BLaER1 (cell line): ENCODE data around the gene ATG9A.
A peak's percentile ranks its signal among the peaks of the same experiment; 100 is the strongest.

Source experiments
- H3K27ac ChIP-seq: shearing (Covaris generic); formaldehyde crosslinking; 2 replicates; pipeline ENCODE4 v1.8.1; 2022
- H3K27me3 ChIP-seq: shearing (Covaris generic); formaldehyde crosslinking; 2 replicates; pipeline ENCODE4 v1.8.1; 2022
- H3K36me3 ChIP-seq: shearing (Covaris generic); formaldehyde crosslinking; 2 replicates; pipeline ENCODE4 v1.8.1; 2022
- H3K4me1 ChIP-seq: shearing (Covaris generic); formaldehyde crosslinking; 2 replicates; pipeline ENCODE4 v1.8.1; 2022
- H3K4me2 ChIP-seq: shearing (Covaris generic); formaldehyde crosslinking; 2 replicates; pipeline ENCODE4 v1.8.1; 2022
- H3K4me3 ChIP-seq: shearing (Covaris generic); formaldehyde crosslinking; 2 replicates; pipeline ENCODE4 v1.8.1; 2022
- H3K9ac ChIP-seq: shearing (Covaris generic); formaldehyde crosslinking; 2 replicates; pipeline ENCODE4 v1.8.1; 2022
- H3K9me3 ChIP-seq: shearing (Covaris generic); formaldehyde crosslinking; 2 replicates; pipeline ENCODE4 v1.8.1; 2022
- H4K20me1 ChIP-seq: shearing (Covaris generic); formaldehyde crosslinking; 2 replicates; pipeline ENCODE4 v1.8.1; 2022
- Cebpa-rat ChIP-seq: shearing (Covaris generic); IDR thresholded peaks from 2 replicates; pipeline ENCODE4 v1.8.1; 2022

Gene ATG9A

DNA sequence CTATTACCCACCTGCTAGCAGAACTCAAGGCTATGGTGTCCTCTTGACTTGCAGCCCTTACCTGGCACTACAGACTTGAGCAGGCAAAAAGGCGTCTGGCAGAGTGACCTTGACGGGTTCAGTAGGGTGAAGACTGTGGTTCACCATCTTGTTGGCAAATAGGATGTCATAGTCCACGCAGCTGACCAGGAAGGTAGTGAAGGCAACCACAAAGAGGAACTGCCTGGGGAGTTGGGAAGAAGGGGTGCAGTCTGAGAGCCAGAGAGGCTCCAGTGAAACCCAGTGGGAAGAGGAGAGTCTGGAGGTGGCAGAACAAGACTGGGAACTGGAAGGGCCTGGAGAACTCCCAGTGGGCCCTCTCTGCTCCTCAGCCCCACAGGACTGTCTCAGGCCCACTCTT, 4.1 kb downstream of the ATG9A start:
- Histone ChIP-seq H3K36me3 (peaks cover 61% of the 10 kb centered on the region), H3K9ac (peak overlapping the region; percentile 18; the same call in 1 of the 2 replicates), H3K27me3 (no peaks in the 10 kb centered on the region), H3K9me3 (no peaks in the 10 kb centered on the region), H3K4me3 (no peak overlapping the region), H4K20me1 (peaks cover 64% of the 10 kb centered on the region), H3K4me1 (peaks cover 41% of the 10 kb centered on the region), H3K27ac (peak overlapping the region; percentile 28; the same call in 1 of the 2 replicates), H3K4me2 (peak overlapping the region; percentile 88)
- TF ChIP-seq Cebpa-rat: no peak

DNA sequence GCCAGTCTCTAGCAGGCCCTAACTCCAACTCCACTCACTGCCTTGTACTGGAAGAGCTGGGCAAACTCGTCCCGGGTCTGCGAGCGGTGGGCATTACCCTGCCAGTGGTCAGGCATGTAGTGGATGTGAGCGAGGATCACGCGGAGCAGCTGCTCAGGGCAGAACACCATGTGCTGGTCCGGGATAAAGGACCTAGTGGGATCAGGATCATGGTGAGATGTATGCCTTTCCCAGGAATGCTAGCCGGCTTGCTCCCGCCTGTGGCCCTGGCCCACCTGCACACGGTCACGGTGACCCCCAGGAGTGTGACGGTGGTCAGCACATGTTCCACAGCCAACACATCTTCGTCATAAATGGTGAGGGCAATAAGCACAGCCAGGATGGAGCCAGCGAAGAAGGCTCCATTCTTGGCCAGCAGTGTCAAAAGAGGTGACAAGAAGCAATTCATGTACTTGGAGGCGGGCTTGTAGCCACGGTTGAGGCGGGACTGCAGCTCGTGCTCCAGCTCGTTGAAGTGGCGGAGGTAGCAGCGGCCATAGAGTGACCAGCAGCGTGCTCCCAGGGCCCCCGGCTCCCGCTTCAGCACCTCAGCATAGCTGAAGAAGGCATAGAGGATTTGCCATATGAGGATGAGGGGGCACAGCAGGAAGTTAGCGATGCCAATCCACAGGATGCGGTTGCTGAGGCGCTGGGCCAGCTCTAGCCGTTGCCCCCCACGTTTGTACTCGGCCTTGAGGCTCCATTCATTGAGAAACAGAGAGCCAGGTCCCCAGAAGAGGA, 5.4 kb downstream of the ATG9A start:
- Histone ChIP-seq H3K4me1 (peaks cover 52% of the 10 kb centered on the region), H3K9me3 (no peaks in the 10 kb centered on the region), H3K36me3 (peaks cover 71% of the 10 kb centered on the region), H3K4me2 (no peak overlapping the region), H3K9ac (no peak overlapping the region), H3K4me3 (no peak overlapping the region), H3K27me3 (no peaks in the 10 kb centered on the region), H3K27ac (no peak overlapping the region), H4K20me1 (peaks cover 73% of the 10 kb centered on the region)
- TF ChIP-seq Cebpa-rat: no peak

DNA sequence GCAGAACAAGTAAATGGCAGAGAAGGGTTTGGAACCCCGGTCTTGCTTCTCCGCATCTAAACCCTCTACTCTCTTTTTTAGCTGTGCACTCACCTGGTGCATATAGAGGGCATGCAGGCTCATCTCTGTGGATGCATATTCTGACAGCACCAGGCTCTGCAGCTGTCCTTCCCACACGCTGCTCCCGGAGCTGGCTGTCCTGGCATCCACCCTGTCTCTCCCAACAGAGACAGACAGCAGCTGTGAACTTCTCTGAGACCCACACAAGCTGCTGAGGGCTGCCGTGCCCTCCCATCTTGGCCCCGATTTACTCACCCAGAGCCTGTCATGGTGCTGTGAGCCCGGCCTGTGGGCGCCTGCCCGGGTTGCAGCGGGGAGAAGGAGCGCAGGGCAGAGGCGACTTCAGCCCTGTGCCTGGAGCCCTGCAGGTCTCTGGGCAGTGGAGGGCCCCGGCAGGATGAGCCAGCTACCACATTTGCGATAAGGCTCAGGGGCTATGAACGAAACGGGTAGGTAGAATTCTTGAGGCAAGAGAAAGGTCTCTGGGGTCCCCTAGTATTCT, 7.4 kb downstream of the ATG9A start:
- H3K36me3 ChIP-seq: peaks cover 71% of the 10 kb centered on the region
- H3K27ac ChIP-seq: no peak overlapping the region
- peaks cover 60% of the 10 kb centered on the region for H4K20me1 ChIP-seq
- H3K4me2 ChIP-seq: no peak overlapping the region
- no peak overlapping the region for H3K9ac ChIP-seq
- no peaks in the 10 kb centered on the region for H3K9me3 ChIP-seq
- no peak for TF ChIP-seq Cebpa-rat
- peaks cover 53% of the 10 kb centered on the region for H3K4me1 ChIP-seq
- no peaks in the 10 kb centered on the region for H3K27me3 ChIP-seq
- H3K4me3 ChIP-seq: no peak overlapping the region

DNA sequence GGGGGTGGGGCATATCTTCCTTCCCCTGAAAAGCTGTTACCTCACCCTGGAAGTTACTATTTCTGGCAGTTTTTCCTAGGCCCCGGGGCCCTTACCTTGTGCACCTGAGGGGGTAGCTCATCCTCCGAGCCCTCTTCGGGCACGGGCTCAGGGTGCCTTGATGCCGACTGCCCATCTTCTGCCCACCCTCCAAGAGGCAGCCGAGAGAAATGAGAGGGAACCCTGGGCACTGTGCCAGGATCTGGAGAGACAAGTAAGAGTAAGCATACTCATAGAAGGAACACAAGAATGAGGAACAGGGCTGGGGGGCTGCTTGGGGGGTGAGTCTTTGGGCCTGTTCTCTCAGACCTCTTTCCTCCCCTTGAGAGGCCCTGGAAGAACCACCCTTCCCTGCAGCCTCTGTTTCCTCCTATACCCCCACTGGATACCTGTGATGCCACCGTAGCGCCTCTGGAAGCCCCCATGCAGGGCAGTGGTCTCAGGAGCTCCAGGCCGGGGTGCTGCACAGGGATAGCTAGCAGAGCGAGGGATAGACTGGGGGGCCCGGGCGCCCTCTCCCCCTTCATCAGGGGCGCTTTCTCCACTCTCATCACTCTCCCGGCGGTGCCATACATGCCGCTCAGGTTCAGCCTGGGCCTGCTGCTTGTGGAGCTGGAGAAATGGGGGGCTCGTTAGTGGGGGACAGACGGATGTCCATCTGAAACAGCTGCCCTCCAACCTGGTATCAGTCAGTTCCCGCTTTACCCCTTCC, 8.6 kb downstream of the ATG9A start:
- no peak for TF ChIP-seq Cebpa-rat
- Histone ChIP-seq H3K4me2 (no peak overlapping the region), H3K36me3 (peaks cover 73% of the 10 kb centered on the region), H3K4me1 (peaks cover 53% of the 10 kb centered on the region), H3K9ac (no peak overlapping the region), H4K20me1 (peaks cover 48% of the 10 kb centered on the region), H3K27ac (no peak overlapping the region), H3K9me3 (no peaks in the 10 kb centered on the region), H3K27me3 (no peaks in the 10 kb centered on the region), H3K4me3 (no peak overlapping the region)

DNA sequence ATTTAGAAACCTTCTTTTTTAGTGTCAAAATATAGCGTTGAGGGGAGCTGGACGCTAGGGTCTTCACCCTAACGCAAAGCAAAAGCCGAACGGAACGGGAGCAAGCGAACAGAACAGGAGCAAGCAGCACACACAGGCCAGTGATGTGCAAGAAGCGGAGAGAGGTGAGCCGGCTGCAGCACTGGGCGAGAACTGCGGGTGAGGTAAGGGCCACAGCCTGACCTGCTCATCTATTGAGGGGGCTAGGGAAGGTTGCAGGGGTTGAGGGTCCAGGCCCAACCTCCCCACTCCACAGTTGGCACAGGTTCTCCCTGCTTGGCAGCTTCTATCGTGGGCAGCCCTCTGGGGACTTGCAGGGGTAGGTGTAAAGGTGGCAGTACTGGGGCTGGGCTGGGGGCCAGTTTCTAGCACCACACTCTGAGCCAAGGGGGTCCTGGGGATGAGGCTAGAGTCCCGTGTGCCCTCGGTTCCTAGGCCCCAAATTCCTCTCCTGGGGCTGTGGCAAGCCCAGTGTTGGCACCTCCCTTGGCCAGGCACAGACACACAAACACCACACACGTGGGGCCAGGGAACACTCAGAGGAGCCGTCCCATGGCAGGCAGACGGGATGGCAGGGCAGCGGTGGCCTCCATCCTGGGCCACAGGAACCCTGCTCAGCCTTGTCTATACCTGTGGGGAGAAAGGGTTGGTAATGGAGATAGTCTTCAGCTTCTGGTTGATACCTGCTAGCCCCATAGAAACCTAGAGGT, 9.5 kb downstream of the ATG9A start:
- Histone ChIP-seq H3K36me3 (peaks cover 70% of the 10 kb centered on the region), H3K4me1 (peaks cover 45% of the 10 kb centered on the region), H3K9me3 (no peaks in the 10 kb centered on the region), H3K9ac (peak overlapping the region; percentile 82; the same call in 1 of the 2 replicates), H3K4me2 (peak overlapping the region; percentile 99), H3K27me3 (no peaks in the 10 kb centered on the region), H3K4me3 (no peak overlapping the region), H3K27ac (no peak overlapping the region), H4K20me1 (peaks cover 40% of the 10 kb centered on the region)
- TF ChIP-seq Cebpa-rat: no peak

DNA sequence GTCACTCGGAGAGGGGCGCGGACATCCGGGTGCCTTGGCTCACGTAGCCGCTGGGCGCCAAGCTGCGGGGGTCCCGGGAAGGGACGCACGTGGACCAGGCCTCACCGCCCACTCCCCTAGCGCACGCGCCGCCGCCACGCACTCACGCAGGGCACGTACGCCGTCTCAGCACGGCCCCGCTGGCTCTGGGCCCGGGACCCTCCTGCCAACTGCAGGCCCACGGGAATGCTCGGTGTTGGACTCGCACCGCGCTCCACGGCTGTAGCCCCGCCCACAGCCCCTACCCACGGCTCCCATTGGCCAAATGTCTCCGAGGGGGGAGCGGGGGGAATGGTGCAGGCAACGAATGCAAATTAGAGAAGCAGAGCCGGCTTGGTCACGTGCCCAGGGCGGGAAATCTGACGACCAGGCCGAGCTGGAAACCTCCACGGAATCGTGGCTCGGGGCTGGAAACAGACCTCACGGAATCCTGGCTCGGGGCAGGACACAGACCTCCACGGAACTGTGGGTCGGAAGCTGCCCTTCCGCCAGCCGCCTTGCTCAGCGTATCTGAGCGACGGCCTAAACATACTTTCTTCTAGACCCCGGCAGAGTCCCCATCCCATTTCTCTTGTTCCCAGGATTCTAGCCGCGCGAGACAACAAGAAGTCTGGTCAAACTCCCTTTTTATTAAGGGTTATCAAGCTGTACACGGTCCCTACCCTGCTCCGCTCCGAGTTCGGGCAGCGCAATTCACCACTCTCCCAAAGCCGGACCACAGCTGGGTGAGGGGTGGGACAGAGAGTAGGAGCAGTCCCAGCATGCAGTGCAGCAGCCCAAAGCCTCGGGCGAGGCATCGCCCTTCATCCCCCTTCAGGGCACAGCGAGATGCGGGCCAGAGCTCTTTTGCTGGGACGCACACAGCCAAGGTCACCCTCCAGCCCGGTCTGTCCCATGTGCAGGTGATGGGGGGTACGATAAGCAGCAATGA, 10.4 kb downstream of the ATG9A start, which contains the start of gene ABCB6:
Gene ABCB6 (minus strand): TSS at position 227 of the 970 bp plus-strand sequence. CDS start 285 bp downstream, outside the sequence.
- Histone ChIP-seq H3K27me3 (no peaks in the 10 kb centered on the region), H3K9ac (peak within 1 kb of the TSS; percentile 82), H3K9me3 (no peaks in the 10 kb centered on the region), H3K4me1 (peaks cover 43% of the 10 kb centered on the region), H3K27ac (peak within 1 kb of the TSS; percentile 77), H4K20me1 (peaks cover 33% of the 10 kb centered on the region), H3K4me3 (peak within 1 kb of the TSS; percentile 74), H3K36me3 (peaks cover 70% of the 10 kb centered on the region), H3K4me2 (peak within 1 kb of the TSS; percentile 99)
- no peak for TF ChIP-seq Cebpa-rat

DNA sequence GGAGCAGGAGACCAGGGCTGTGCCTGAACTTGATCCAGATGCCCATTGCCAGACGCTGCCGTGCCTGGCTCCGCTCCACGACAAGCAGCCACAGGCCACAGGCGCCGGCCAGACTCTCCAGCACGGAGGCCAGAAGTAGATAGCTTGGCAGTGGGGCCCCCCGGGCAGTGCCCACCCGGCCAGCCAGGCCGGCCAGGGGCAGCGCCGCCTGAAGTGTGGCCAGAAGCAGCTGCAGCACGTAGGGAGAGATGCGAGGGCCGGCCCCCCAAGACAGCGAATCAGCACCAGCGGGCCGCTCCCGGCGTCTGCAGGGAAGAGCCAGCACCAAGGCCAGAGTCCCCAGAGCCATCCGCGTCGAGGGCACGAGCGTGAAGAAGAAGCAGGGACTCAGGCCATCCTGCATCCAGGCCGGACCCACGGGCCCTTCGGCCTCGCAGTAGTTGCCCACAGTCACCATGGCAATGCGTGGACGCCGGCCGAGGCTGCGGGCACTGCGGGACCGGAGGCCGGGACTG, 11.2 kb downstream of the ATG9A start:
- H3K27ac ChIP-seq: peak overlapping the region; percentile 77
- H3K9ac ChIP-seq: peak overlapping the region; percentile 82
- peak overlapping the region; percentile 99 for H3K4me2 ChIP-seq
- peak overlapping the region; percentile 74 for H3K4me3 ChIP-seq
- peaks cover 70% of the 10 kb centered on the region for H3K36me3 ChIP-seq
- H3K4me1 ChIP-seq: peaks cover 43% of the 10 kb centered on the region
- H4K20me1 ChIP-seq: peaks cover 29% of the 10 kb centered on the region
- TF ChIP-seq Cebpa-rat: no peak
- H3K9me3 ChIP-seq: no peaks in the 10 kb centered on the region
- H3K27me3 ChIP-seq: no peaks in the 10 kb centered on the region

DNA sequence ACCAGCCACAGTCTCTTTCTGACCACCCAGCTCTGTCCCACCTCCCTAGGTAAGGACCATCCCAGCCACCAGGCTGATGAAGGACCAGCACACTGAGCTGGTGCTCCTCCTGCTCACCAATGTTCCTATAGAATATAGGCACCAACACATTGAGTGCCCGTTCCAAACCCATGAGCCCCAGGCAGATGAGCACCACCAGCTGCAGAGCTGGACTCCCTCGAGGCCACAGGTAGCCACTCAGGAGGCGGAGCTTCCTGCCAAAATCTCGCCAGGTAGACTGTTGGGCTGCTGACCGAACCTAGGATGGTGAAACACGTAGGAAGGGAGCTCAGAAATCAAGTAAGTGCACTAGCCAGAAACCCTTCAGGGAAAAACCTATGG, 12.9 kb downstream of the ATG9A start:
- no peak overlapping the region for H3K27ac ChIP-seq

More for the DNA sequence above, 12.9 kb downstream of the ATG9A start:
- no peaks in the 10 kb centered on the region for H3K27me3 ChIP-seq
- peaks cover 18% of the 10 kb centered on the region; the same call in 1 of the 2 replicates for H4K20me1 ChIP-seq
- peaks cover 66% of the 10 kb centered on the region for H3K36me3 ChIP-seq
- H3K9me3 ChIP-seq: no peaks in the 10 kb centered on the region
- no peak overlapping the region; the same call in 1 of the 2 replicates for H3K9ac ChIP-seq
- H3K4me2 ChIP-seq: peak overlapping the region; percentile 99
- no peak for TF ChIP-seq Cebpa-rat
- H3K4me3 ChIP-seq: no peak overlapping the region
- peaks cover 43% of the 10 kb centered on the region for H3K4me1 ChIP-seq
